ENCODE measurements around the gene CCL15. TPM values are rescaled to one million over a fixed set of nuclear protein-coding genes. Genes with fewer than 3 reads are reported as not detected.

Gene CCL15
- total and polyA plus RNA-seq, 2 of the 13 experiments (the other 11 are each of a cell fraction or from before 2014, with no cell fraction given): 29.2 to 45.9 TPM

DNA sequence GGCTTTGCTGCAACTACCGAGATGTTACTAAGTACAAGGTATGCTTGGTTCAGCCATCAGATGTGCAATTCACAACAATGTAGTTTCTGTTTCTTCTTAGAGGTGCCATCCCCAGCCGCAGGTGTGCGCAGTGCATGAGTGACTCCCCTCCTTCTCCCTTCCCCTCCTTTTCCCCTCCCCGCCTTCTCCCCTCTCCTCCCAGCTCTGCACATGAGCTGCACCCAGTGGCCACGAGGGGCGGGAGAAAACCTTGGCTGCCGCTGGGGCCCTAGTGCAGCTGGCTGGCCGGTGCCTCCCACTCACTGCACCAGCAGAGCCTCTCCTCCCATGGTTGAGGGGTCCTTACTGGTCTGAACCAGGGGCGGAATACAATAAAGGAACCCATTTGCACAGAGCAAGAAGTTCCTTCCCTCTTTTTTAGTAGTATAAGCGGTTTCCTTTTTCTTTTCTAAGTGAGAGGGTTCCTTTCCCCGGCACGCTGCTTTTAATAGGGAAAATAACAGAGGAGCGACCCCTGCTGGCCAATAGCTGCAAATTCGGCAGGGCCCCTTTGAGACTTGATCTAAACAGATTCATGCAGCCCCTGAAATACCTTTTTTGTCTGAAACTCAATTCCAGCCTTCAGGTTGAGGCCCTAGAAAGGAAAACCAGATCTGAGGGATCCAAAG, 7.8 kb upstream of the CCL15 start:
- Histone ChIP-seq H2AFZ (ENCODE audit: low read length) (no peak overlapping the region), H3K9ac (ENCODE audit: insufficient read depth, low read depth, low read length) (no peak overlapping the region), H3K27me3 (ENCODE audit: control insufficient read depth in 1 of 2, insufficient read depth in 2 of 2, low read length in 2 of 2) (no peaks in the 10 kb centered on the region), H4K20me1 (ENCODE audit: insufficient read depth, low read length) (no peaks in the 10 kb centered on the region), H3K9me3 (ENCODE audit: low read length) (peaks cover 4% of the 10 kb centered on the region; the same call in 1 of the 2 replicates), H3K4me1 (ENCODE audit: insufficient read depth, low read length) (peaks cover 49% of the 10 kb centered on the region), H3K4me3 (replicated peaks in 1 of 3; ENCODE audit: insufficient read depth in 1 of 3, low read depth in 2 of 3, low read length in 3 of 3) (no peak overlapping the region), H3K79me2 (ENCODE audit: insufficient read depth, low read length) (no peaks in the 10 kb centered on the region), H3K36me3 (replicated peaks in 1 of 2; ENCODE audit: control insufficient read depth in 1 of 2, insufficient read depth in 2 of 2, low read length in 2 of 2) (no peaks in the 10 kb centered on the region), H3K4me2 (ENCODE audit: low read depth, low read length) (peak overlapping the region; percentile 50; the same call in 1 of the 2 replicates), H3K27ac (ENCODE audit: extremely low read length, insufficient read depth, low read length) (no peak overlapping the region)
- ChIA-PET POLR2A (interaction anchor here (0.9 to 3.4 kb wide), 8 partner anchors 8 to 40 kb away, joined by 3 to 50 read pairs (median 6); partner anchors contain the start of genes CCL15 and CCL16), CTCF (ENCODE audit: low intra/inter-chr PET ratio, low total read pairs) (interaction anchor here (2.4 to 3.3 kb wide), 3 partner anchors 27 to 40 kb away, joined by 7 to 34 read pairs (median 18); partner anchors contain the start of gene CCL16)
- 42% methylated on average over 14 of the region's 14 CpGs for WGBS (ENCODE audit: low lambda C conversion rate)
- ATAC-seq (peak; percentile 91), DNase-seq (ENCODE audit: low spot score) (peak; percentile 48), FAIRE-seq (no peak)
- intact Hi-C loops (cut with micrococcal nuclease; ENCODE audit: unreplicated experiment): loop anchor here (1.0 to 2.0 kb wide), 2 partner anchors 40 to 64 kb away; no protein-coding TSS in a partner anchor
- in situ Hi-C loops (cut with HindIII; ENCODE audit: extremely low pct_ligation_motif_present, low pct_unique_long_range_greater_than_20kb): loop anchor here (5.0 to 10.0 kb wide), 2 partner anchors 37 to 56 kb away; partner anchors contain the start of gene CCL18
- BruUV-seq (replicated peaks): no TSS peak
- TF ChIP-seq, protein P1, sequence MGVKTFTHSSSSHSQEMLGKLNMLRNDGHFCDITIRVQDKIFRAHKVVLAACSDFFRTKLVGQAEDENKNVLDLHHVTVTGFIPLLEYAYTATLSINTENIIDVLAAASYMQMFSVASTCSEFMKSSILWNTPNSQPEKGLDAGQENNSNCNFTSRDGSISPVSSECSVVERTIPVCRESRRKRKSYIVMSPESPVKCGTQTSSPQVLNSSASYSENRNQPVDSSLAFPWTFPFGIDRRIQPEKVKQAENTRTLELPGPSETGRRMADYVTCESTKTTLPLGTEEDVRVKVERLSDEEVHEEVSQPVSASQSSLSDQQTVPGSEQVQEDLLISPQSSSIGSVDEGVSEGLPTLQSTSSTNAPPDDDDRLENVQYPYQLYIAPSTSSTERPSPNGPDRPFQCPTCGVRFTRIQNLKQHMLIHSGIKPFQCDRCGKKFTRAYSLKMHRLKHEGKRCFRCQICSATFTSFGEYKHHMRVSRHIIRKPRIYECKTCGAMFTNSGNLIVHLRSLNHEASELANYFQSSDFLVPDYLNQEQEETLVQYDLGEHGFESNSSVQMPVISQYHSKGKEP (CRISPR knock-in tag; IDR thresholded peaks at IDR 0.05): no peak
- TF ChIP-seq, protein P2, sequence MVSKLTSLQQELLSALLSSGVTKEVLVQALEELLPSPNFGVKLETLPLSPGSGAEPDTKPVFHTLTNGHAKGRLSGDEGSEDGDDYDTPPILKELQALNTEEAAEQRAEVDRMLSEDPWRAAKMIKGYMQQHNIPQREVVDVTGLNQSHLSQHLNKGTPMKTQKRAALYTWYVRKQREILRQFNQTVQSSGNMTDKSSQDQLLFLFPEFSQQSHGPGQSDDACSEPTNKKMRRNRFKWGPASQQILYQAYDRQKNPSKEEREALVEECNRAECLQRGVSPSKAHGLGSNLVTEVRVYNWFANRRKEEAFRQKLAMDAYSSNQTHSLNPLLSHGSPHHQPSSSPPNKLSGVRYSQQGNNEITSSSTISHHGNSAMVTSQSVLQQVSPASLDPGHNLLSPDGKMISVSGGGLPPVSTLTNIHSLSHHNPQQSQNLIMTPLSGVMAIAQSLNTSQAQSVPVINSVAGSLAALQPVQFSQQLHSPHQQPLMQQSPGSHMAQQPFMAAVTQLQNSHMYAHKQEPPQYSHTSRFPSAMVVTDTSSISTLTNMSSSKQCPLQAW (CRISPR knock-in tag; IDR thresholded peaks at IDR 0.05): no peak
- TF ChIP-seq HNRNPK (IDR thresholded peaks at IDR 0.05; ENCODE audit: low read depth, low read length, poor library complexity, severe bottlenecking): peak; percentile 71
- TF ChIP-seq POGZ (CRISPR knock-in tag; IDR thresholded peaks at IDR 0.05): peak; percentile 42; the same call in 1 of the 2 replicates
- TF ChIP-seq ZNF567 (CRISPR knock-in tag; IDR thresholded peaks at IDR 0.05; ENCODE audit: borderline replicate concordance): no peak
- peak; percentile 42; the same call in 1 of the 2 replicates for TF ChIP-seq ZNF430 (CRISPR knock-in tag; IDR thresholded peaks at IDR 0.05)
- TF ChIP-seq HOXD1 (CRISPR knock-in tag; IDR thresholded peaks at IDR 0.05): no peak
- no peak for TF ChIP-seq ZFYVE20 (CRISPR knock-in tag; IDR thresholded peaks at IDR 0.05; ENCODE audit: borderline replicate concordance, low read depth)
- TF ChIP-seq ZBTB38 (CRISPR knock-in tag; IDR thresholded peaks at IDR 0.05): peak; percentile 21; the same call in 1 of the 2 replicates
- TF ChIP-seq, protein P3, sequence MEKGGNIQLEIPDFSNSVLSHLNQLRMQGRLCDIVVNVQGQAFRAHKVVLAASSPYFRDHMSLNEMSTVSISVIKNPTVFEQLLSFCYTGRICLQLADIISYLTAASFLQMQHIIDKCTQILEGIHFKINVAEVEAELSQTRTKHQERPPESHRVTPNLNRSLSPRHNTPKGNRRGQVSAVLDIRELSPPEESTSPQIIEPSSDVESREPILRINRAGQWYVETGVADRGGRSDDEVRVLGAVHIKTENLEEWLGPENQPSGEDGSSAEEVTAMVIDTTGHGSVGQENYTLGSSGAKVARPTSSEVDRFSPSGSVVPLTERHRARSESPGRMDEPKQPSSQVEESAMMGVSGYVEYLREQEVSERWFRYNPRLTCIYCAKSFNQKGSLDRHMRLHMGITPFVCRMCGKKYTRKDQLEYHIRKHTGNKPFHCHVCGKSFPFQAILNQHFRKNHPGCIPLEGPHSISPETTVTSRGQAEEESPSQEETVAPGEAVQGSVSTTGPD (CRISPR knock-in tag; IDR thresholded peaks at IDR 0.05): peak; percentile 47; the same call in 1 of the 2 replicates
- TF ChIP-seq MYNN (CRISPR knock-in tag; IDR thresholded peaks at IDR 0.05; ENCODE audit: low read depth): no peak
- TF ChIP-seq ZNF572 (CRISPR knock-in tag; IDR thresholded peaks at IDR 0.05): no peak
- TF ChIP-seq ASH2L (IDR thresholded peaks at IDR 0.05; ENCODE audit: insufficient read length, low read depth, low read length): peak; percentile 38
- TF ChIP-seq ZNF350 (CRISPR knock-in tag; IDR thresholded peaks at IDR 0.05; ENCODE audit: borderline replicate concordance, low read depth): peak; percentile 48
- TF ChIP-seq, protein P4, sequence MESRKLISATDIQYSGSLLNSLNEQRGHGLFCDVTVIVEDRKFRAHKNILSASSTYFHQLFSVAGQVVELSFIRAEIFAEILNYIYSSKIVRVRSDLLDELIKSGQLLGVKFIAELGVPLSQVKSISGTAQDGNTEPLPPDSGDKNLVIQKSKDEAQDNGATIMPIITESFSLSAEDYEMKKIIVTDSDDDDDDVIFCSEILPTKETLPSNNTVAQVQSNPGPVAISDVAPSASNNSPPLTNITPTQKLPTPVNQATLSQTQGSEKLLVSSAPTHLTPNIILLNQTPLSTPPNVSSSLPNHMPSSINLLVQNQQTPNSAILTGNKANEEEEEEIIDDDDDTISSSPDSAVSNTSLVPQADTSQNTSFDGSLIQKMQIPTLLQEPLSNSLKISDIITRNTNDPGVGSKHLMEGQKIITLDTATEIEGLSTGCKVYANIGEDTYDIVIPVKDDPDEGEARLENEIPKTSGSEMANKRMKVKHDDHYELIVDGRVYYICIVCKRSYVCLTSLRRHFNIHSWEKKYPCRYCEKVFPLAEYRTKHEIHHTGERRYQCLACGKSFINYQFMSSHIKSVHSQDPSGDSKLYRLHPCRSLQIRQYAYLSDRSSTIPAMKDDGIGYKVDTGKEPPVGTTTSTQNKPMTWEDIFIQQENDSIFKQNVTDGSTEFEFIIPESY (CRISPR knock-in tag; IDR thresholded peaks at IDR 0.05): no peak
- TF ChIP-seq TGIF2 (CRISPR knock-in tag; IDR thresholded peaks at IDR 0.05): no peak
